Measurements from ENCODE around the gene TXLNB. TPM values are rescaled to one million over a fixed set of nuclear protein-coding genes. Genes with fewer than 3 reads are reported as not detected.

TXLNB gene
- total RNA-seq, 1 experiment from 2014 or later, result not detected

DNA sequence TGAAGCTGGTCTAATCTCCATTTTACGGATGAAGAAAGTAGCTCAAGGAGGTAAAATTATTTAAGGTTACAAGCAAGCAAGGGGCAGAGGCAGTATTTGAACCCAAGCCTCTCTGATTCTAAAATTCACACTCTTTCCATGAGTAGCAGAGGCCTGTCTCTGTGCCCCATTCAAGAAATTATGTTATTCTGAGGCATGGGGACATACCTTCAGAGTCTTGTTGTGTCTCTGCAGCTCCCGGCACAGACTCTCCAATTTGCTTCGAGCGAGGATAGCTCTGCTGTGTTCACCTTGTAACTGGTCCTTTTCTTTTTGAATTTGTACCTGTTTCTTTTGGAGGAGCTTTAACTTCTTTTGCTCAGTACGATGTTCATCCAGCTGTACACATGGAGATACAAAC is 21.5 kb downstream of the TXLNB start:
- Histone ChIP-seq H3K4me3 (ENCODE audit: insufficient read depth, low read depth, low read length) (no peak overlapping the region), H3K27me3 (ENCODE audit: control insufficient read depth, insufficient read depth, low read length) (no peaks in the 10 kb centered on the region), H3K36me3 (replicated peaks; ENCODE audit: control insufficient read depth, insufficient read depth, low read length) (no peaks in the 10 kb centered on the region)
- DNase-seq, result no peak

DNA sequence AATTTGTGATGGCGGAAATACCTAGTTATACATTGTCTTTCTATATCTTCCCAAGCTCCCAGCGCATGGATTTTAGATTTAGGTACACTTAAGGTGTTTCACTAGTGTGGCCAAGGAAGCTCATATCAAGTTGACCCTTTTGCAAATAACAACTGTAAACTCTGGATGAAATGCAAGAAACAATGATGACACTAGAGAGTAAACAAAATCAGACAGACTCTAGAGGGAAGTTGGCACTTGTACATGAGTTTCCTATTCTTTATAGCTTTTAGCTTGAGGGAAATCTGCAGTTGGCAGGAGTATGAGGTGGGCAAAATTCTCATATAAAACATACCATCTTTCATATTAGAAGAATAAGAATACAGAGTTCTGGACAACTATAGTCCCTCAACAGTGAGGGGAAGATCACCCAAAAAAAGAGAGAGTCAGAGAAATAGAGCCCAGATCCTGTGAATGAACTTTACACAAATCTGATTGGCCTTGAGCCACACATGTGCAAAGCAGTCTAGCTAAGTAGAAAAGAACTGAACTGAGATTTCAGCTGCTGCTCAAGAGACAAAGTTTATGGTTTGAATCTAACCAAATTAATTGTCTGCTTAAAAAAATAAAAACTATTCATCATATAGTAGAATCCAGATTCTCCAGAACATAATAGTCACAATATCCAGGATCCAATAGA is 26.1 kb downstream of the TXLNB start:
- Histone ChIP-seq H3K36me3 (replicated peaks; ENCODE audit: control insufficient read depth, insufficient read depth, low read length) (no peaks in the 10 kb centered on the region), H3K4me3 (ENCODE audit: insufficient read depth, low read depth, low read length) (no peak overlapping the region), H3K27me3 (ENCODE audit: control insufficient read depth, insufficient read depth, low read length) (no peaks in the 10 kb centered on the region)
- DNase-seq, result no peak

DNA sequence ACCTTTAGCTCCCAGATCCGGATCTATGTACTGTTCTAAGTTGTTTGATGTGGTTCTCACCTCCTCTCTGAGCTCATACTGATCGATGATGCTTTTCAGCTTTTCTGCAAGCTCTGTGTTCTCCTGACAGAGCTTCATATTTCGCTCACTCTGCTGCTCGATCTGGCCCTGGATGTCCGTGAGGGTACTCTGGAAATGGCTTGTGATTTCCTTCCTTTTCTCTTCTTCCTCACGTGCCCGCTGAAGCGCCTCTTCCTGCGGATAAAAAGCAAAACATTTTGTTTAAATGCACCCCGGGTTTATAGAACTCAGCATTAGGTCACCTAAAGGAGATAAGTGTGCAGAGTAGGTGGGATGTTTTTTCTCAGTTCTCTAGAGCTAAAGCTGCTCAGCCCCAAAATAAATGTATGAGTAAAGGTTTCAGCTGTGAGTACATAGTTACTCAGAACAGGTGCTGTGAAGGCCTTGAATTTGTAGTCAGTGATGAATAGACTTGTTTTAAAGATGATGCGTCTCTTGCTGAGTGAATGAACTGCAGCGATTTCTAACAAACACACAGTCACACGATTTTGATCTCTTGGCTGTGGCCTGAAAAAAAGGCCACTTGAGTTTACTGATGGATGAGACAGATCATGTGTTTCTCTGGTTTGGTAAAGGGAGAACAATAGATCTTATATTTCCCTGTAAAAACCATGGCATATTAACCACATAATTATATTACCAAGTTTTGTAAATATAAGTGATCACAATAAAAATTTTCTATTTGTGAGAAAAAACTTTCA is 29.1 kb downstream of the TXLNB start:
- Histone ChIP-seq H3K27me3 (ENCODE audit: control insufficient read depth, insufficient read depth, low read length) (no peaks in the 10 kb centered on the region), H3K36me3 (replicated peaks; ENCODE audit: control insufficient read depth, insufficient read depth, low read length) (no peaks in the 10 kb centered on the region), H3K4me3 (ENCODE audit: insufficient read depth, low read depth, low read length) (no peak overlapping the region)
- no peak for DNase-seq

DNA sequence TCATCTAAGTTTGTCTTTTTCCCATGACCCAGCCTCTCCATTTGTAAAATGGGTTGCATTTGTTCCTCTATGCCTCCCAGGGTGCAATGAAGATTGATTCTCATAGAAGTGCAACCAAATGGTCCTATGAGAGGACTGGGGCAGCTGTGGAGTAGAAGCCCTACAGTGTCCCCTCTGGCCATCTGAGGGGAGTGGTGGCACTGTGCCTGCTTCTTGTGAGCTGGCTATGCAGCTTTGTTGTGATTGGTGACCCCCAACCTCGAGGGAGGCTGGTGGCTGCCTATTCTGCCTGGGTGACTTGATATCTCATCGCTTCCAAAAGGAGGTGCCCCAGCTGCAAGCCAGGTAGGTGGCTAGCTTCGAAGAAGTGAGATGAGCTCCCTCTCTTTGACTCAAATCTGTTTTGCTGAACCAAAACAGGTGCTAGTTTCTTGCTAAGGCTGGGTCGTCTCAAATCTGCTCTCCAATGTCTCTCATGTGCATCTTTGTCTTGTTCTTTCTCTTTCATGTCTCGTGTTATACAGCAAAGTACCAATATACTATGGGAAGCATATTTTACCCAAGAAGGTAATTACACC is 33.9 kb downstream of the TXLNB start:
- Histone ChIP-seq H3K4me3 (ENCODE audit: insufficient read depth, low read depth, low read length) (no peak overlapping the region), H3K27me3 (ENCODE audit: control insufficient read depth, insufficient read depth, low read length) (no peaks in the 10 kb centered on the region), H3K36me3 (replicated peaks; ENCODE audit: control insufficient read depth, insufficient read depth, low read length) (no peaks in the 10 kb centered on the region)
- peak; percentile 48 for DNase-seq

DNA sequence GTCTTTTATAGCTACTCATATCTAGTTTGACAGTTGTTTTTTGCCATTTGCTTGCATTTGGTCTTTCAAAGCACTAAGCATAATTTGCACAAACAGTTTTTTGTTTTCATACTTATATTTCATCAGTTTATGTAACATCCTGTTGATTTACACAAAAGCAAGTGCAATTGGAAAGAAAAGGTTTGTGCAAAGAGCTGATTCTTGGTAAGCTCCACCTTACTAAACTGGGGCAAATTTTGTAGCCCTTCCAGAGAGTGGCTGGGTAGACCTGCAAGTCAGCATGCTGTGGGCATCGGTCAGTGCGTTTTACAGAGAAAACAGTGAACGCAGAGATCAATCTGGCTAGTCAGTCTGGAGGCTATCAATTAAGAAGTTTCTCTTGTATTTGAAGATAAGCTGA is 34.5 kb downstream of the TXLNB start:
- Histone ChIP-seq H3K27me3 (ENCODE audit: control insufficient read depth, insufficient read depth, low read length) (no peaks in the 10 kb centered on the region), H3K4me3 (ENCODE audit: insufficient read depth, low read depth, low read length) (no peak overlapping the region), H3K36me3 (replicated peaks; ENCODE audit: control insufficient read depth, insufficient read depth, low read length) (no peaks in the 10 kb centered on the region)
- DNase-seq, result no peak

DNA sequence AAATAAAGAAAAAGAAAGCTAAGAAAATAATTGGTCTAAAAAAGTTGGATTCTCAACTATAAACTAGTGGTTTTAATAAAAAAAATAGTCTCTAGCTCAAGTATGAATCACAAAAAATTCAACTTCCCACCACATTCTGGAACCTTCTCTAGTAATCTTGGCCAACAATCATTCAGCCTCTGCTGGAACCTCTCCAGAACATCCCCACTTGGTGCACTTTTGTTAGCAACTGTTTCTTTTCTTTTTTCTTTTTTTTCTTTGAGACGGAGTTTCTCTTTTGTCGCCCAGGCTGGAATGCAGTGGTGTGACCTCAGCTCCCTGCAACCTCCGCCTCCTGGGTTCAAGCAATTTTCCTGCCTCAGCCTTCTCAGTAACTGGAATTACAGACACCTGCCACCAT is 35.7 kb downstream of the TXLNB start:
- DNase-seq, result no peak
- Histone ChIP-seq H3K36me3 (replicated peaks; ENCODE audit: control insufficient read depth, insufficient read depth, low read length) (no peaks in the 10 kb centered on the region), H3K27me3 (ENCODE audit: control insufficient read depth, insufficient read depth, low read length) (no peaks in the 10 kb centered on the region), H3K4me3 (ENCODE audit: insufficient read depth, low read depth, low read length) (no peak overlapping the region)

DNA sequence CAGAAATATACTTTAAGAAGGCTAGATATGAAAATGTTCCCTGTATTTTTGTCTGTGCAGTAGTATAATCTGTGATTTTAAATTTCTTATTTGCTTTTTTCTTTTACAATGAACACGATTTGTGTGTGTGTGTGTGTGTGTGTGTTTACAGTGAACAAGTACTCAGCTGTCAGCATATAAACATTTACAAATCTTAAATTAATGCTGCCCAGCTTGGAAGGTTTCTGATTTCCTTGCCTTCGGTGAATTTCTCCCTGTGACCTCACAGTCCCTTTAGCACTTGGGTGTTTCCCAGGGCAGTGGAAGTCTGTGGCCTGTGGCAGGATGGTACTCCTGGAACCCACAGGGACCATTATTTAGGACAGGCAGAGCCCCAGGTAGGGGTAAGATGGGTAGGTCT is 37.6 kb downstream of the TXLNB start:
- no peaks in the 10 kb centered on the region for H3K36me3 ChIP-seq (replicated peaks; ENCODE audit: control insufficient read depth, insufficient read depth, low read length)
- H3K27me3 ChIP-seq (ENCODE audit: control insufficient read depth, insufficient read depth, low read length), result no peaks in the 10 kb centered on the region
- DNase-seq, result no peak
- H3K4me3 ChIP-seq (ENCODE audit: insufficient read depth, low read depth, low read length), result no peak overlapping the region

DNA sequence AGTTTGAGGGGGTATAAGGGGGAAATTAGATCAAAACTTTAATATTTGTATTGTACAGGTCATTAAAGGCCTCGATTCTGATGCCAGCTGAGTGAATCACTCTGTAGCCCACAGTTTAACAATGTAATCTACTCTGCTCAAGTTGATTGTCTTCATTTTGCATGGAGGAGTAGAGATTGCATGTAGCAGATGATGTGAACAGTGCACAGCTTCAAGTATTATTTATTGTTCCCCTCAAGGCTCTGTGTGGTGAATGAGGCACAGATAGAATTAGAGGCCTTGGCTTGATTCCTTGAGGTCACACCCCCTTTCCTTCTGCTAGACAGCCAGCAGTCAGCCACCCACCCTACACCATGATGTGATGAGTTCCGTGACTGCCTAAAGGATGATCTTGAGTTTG is 38.1 kb downstream of the TXLNB start:
- no peak overlapping the region for H3K4me3 ChIP-seq (ENCODE audit: insufficient read depth, low read depth, low read length)

DNA sequence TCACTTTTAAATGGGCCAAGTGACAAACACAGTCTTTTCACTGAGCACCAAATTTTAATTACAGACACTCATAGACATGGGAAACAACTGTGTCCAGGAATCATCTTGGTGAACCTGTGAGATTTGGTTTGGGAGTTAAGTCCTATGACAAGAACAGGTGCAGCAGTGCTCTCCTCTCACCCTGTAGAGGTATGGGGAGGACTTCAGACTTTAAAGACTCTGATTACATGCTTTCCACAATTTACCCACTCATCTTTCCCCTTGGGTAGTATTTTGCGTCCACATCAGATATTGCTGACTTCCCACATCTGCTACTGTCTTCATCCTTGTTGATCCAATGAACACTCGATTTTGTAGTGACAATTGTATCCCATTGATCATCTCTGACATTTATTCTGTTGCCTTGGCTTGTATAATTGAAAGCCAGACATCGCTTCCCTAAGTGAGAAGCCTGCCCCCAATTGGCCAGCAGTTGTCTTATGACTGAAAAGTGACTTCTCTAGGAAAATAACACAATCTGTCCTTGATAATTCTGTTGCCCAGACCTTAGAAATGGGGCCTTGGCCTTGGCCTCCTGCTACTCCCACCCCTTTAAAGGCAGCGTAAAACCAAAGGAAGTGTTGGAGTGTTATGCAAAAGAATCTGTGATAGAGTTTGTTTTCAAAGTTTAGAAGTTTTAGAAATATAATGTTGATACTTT is 40.0 kb downstream of the TXLNB start:
- H3K27me3 ChIP-seq (ENCODE audit: control insufficient read depth, insufficient read depth, low read length), result no peaks in the 10 kb centered on the region
- no peaks in the 10 kb centered on the region for H3K36me3 ChIP-seq (replicated peaks; ENCODE audit: control insufficient read depth, insufficient read depth, low read length)
- H3K4me3 ChIP-seq (ENCODE audit: insufficient read depth, low read depth, low read length), result no peak overlapping the region
- DNase-seq, result no peak

More for the DNA sequence above, 38.1 kb downstream of the TXLNB start:
- Histone ChIP-seq H3K27me3 (ENCODE audit: control insufficient read depth, insufficient read depth, low read length) (no peaks in the 10 kb centered on the region), H3K36me3 (replicated peaks; ENCODE audit: control insufficient read depth, insufficient read depth, low read length) (no peaks in the 10 kb centered on the region)
- no peak for DNase-seq

DNA sequence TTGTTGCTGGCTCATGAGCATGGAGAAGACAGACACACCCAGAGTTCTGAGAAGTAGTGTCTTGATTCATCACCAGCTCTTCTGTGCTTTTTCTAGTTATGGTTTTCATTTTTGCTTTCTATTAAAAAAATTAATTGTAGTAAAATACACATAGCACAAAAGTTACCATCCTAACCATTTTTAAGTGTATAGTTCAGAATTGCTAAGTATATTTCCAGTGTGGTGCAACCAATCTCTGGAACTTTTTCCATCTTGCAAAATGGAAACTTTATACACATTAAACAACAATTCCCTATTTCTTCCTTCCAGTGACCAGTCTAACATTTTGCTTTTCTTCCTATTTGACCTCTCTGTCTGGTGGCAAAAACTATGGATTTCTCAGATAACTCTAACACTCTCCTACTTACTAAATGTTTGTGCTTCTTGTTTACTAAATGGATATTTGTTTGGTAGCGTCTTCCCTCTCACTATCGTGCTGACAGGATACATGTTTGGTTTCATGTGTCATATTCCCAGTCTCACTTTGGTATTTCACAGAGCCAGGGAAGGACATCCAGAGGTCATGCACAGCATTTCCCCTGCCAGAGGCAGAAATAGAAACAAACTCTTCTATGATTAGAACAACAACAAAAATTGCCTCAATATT is 40.6 kb downstream of the TXLNB start:
- no peak for DNase-seq
- H3K36me3 ChIP-seq (replicated peaks; ENCODE audit: control insufficient read depth, insufficient read depth, low read length), result no peaks in the 10 kb centered on the region
- no peak overlapping the region for H3K4me3 ChIP-seq (ENCODE audit: insufficient read depth, low read depth, low read length)
- H3K27me3 ChIP-seq (ENCODE audit: control insufficient read depth, insufficient read depth, low read length), result no peaks in the 10 kb centered on the region

DNA sequence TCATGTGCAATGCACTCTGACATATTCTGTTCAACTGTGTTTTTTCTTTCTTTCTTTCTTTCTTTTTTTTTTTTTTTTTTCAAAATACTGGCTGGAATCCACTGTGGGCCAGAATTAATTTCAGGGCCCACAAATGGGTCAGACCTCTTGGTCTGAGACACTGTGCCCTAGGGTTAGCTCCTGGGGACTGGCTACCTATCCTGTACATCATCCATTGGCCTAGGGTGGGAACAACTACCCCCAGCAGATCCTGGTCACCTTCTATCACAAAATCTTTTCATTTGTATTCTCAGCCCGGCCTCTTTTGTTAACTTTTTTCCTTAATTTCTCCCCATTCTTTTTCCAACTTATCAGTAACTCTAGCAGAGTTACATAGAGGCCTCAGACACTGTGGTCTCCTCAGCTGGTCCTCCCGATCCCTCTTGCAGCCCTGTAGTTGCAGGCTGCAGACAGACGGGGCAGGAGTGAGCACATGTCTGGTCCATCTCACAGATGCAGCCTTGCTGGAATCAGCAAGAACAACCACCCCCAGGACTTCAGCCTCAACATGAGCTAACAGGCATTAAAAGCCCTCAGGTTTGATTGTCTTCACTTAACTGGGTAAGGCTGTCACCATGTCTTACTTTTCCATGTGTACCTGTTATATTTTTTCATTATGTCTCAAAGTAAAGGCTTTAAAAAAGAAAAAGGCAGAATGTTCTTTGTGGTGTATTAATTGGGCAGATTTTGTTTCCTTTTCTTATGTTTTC is 41.3 kb downstream of the TXLNB start:
- H3K27me3 ChIP-seq (ENCODE audit: control insufficient read depth, insufficient read depth, low read length), result no peaks in the 10 kb centered on the region
- H3K4me3 ChIP-seq (ENCODE audit: insufficient read depth, low read depth, low read length), result no peak overlapping the region
- no peaks in the 10 kb centered on the region for H3K36me3 ChIP-seq (replicated peaks; ENCODE audit: control insufficient read depth, insufficient read depth, low read length)
- DNase-seq, result peak; percentile 81

DNA sequence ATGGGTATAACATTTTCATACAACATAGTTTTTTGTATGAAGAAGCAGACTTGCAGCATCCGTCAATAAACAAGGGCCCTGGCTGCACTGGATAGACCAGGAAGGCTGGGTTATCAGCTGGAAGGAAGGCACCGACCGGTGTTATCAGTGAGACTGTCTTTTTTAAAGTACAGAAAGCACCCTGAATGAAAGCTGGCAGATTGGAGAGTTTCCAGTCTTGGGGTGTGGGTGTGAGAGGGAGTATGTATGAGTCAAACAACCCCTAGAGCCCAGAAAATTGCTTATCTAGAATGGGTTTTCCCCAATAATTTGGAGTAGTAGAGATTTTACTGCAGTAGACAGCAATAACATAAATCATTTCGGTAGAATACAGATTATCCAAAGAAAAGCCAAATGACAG is 42.4 kb downstream of the TXLNB start:
- no peak overlapping the region for H3K4me3 ChIP-seq (ENCODE audit: insufficient read depth, low read depth, low read length)
- no peaks in the 10 kb centered on the region for H3K27me3 ChIP-seq (ENCODE audit: control insufficient read depth, insufficient read depth, low read length)
- DNase-seq, result no peak
- H3K36me3 ChIP-seq (replicated peaks; ENCODE audit: control insufficient read depth, insufficient read depth, low read length), result no peaks in the 10 kb centered on the region

DNA sequence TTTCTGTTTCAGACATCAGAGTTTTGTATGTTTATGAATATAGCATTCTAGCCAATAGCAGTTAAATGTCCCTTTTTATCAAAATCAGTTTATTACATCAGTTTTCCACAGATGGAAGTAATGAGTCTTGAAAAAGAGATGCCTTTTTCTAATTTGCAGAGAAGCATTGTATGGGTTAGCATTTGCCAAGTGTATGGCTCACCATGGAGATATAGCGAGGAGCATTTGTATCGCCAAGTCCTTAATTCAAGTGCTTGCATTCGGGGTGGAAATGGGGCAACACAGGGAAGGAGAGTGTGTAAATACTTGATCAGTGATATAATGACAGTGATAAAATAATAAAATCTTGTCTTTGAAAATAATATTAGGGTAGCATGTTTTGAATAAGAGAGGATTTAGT is 42.9 kb downstream of the TXLNB start:
- Histone ChIP-seq H3K27me3 (ENCODE audit: control insufficient read depth, insufficient read depth, low read length) (no peaks in the 10 kb centered on the region), H3K36me3 (replicated peaks; ENCODE audit: control insufficient read depth, insufficient read depth, low read length) (no peaks in the 10 kb centered on the region), H3K4me3 (ENCODE audit: insufficient read depth, low read depth, low read length) (no peak overlapping the region)
- DNase-seq, result no peak

DNA sequence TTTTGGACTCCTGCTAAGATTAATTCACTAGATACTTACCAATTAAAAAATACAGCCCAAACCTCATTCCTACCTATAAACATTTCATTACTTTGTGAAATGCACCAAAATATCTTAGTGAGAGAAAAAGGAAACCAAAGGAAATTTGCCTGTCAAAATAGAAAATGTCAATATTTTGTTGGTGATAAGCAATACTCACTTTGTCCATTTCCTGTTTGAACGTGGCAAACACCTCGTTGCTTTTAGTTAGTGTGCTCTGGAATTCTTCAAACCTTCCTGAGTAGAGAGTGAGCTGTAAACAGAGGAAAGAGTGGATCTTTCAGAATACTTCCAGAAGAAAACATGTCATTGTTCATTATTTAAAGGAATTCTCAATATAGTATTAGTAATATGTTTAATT is 44.2 kb downstream of the TXLNB start:
- H3K36me3 ChIP-seq (replicated peaks; ENCODE audit: control insufficient read depth, insufficient read depth, low read length), result no peaks in the 10 kb centered on the region
- no peaks in the 10 kb centered on the region for H3K27me3 ChIP-seq (ENCODE audit: control insufficient read depth, insufficient read depth, low read length)
- DNase-seq, result no peak
- no peak overlapping the region for H3K4me3 ChIP-seq (ENCODE audit: insufficient read depth, low read depth, low read length)

Data from H7 (cell line).